Neural progenitor cell (in vitro differentiated cells): ENCODE measurements around the gene ASTN2.

Experiments
- CTCF ChIP-seq: fragments of 200-600 bp; sonication (generic); IDR thresholded peaks from 2 replicates; pipeline ENCODE4 v1.5.1; 2017; ENCODE audit warnings: antibody characterized with exemption, mild to moderate bottlenecking
- EZH2phosphoT487 ChIP-seq: fragments of 200-600 bp; sonication (generic); IDR thresholded peaks from 2 replicates; pipeline ENCODE4 v1.6.1; 2017; ENCODE audit warnings: antibody characterized with exemption

- TF ChIP-seq CTCF (no peak), EZH2phosphoT487 (no peak)
Observed at GRCh38 chr9:116954731-116955130, 460.1 kb downstream of the ASTN2 start.
